Left lung (tissue), 10 donors: ENCODE measurements around the gene MAN2B2. TPM values are rescaled to one million over a fixed set of nuclear protein-coding genes. Genes with fewer than 3 reads are reported as not detected.

ENCODE experiments used
- ATAC-seq: fragments of 200-7000 bp; cut with Tn5 transposase; one replicate; pipeline ENCODE4 v1.9.1; 2020; ENCODE audit warnings: moderate library complexity
- DNase-seq, 4 donors: peaks; one replicate each; pipeline ENCODE4 v3.0.0-alpha.2; 2013 to 2020
- H3K27ac ChIP-seq, 2 donors: fragments of 200-600 bp; sonication (generic) in 1 of 2; one replicate each; pipeline versions ENCODE4 v1.5.0 to v1.8.0; 2020 to 2021
- H3K27me3 ChIP-seq, 2 donors: fragments of 200-600 bp; sonication (generic) in 1 of 2; one replicate each; pipeline versions ENCODE4 v1.5.0 to v1.8.0; 2020 to 2021
- H3K36me3 ChIP-seq, 2 donors: fragments of 200-600 bp; sonication (generic) in 1 of 2; one replicate each; pipeline versions ENCODE4 v1.5.0 to v1.8.0; 2020 to 2021
- H3K4me1 ChIP-seq, 2 donors: fragments of 200-600 bp; one replicate each; pipeline ENCODE4 v1.8.0; 2021
- H3K4me3 ChIP-seq, 2 donors: fragments of 200-600 bp; sonication (generic) in 1 of 2; one replicate each; pipeline versions ENCODE4 v1.5.0 to v1.8.0; 2020 to 2021; ENCODE audit warnings: mild to moderate bottlenecking in 1 of 2
- H3K9me3 ChIP-seq, 2 donors: fragments of 200-600 bp; sonication (generic) in 1 of 2; one replicate each; pipeline versions ENCODE4 v1.5.0 to v1.8.0; 2020 to 2021
- CTCF ChIP-seq, 2 donors: fragments of 200-600 bp; sonication (generic) in 1 of 2; IDR thresholded peaks; one replicate each; pipeline versions ENCODE4 v1.5.0 to v1.8.0; 2021; ENCODE audit warnings: antibody characterized with exemption in 2 of 2
- intact Hi-C, 2 donors: fragments of 100-400 bp; cut with DNase I; formaldehyde crosslinking; loops; one replicate each; pipeline versions ENCODE4 v1.11.2 to v1.14.2; 2022
- polyA plus RNA-seq, 6 donors: library from polyadenylated mRNA; unstranded; fragments of 120-200 nt; gene quantifications; one replicate each; pipeline ENCODE4 v1.2.1, GENCODE V29; 2013; ENCODE audit not compliant: insufficient read length in 6 of 6
- total RNA-seq, 2 donors: library from RNA; stranded (reverse); fragmentation: NEBNext Ultra II Directional; extraction: Animal tissue kit (Norgen Biotek cat#: 25700); gene quantifications; one replicate each; pipeline ENCODE4 v1.2.1, GENCODE V29; 2021
- donor health status: DM: no; HTN: yes; CAD: no.
- donor health status: DM: no; HTN: no; CAD: no.

The MAN2B2 gene
- total and polyA plus RNA-seq, 8 donors = 14.2 to 38.3 (median 16.4) TPM

DNA sequence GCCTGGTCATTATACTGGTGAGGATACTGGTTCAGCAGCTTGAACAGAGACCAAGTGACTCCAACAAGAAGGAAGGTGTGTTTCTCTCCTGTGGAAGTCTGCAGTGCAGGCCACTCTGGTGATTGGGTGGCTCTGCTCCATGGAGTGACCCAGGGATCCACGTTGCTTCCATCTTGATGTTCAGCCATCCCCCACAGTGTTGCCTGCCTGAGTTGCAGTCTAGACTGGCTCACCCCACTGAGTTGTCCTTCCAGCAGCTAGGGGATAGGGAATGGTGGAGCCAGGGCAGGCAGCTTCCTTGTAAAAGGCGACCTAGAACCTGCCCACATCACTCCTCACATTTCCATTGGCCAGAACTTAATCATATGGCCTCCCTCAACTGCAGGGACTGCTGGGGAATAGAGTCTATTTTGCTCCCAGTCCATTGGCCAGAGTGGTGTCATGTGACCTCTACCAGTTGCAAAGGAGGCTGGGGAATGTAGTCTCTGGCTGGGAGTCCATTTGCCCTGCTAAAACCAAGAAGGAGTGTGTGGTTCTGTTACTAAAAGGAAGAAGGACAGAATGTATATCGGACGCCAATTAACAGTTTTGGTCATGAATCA lies 8.0 kb downstream of the MAN2B2 start:
- intact Hi-C loops = no loop called here
- no peaks in the 10 kb centered on the region for H3K27me3 ChIP-seq
- H3K27ac ChIP-seq = no peak overlapping the region
- DNase-seq = peak in 1 of 4 donors; percentile 6
- no peak for ATAC-seq
- H3K4me3 ChIP-seq = no peak overlapping the region
- peaks cover 0 to 90% of the 10 kb centered on the region in 2 donors for H3K36me3 ChIP-seq
- H3K9me3 ChIP-seq = peaks cover 0 to 18% of the 10 kb centered on the region in 2 donors
- H3K4me1 ChIP-seq = no peaks in the 10 kb centered on the region
- TF ChIP-seq CTCF (IDR thresholded peaks at IDR 0.05) = no peak

DNA sequence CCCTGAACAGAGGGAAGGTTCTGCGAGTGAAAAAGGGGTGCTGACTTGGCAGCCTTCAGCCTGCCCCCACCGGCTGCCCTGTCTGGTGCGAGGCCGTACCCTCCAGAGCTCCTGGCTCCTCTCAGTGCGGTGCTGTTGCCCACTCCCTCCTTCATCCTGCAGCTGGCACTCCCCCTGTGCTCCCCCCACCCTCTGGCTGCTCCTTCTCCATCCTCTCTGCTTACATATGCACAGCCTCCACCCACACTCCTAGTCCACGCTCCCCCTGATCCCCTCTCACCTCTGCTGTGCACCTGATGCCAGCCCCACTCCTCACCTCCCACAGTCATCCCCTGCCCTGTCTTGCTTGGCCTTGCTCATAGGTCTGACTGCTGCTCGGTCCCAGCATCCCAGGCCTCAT lies 9.9 kb downstream of the MAN2B2 start:
- ATAC-seq = no peak
- no peaks in the 10 kb centered on the region for H3K27me3 ChIP-seq
- H3K4me3 ChIP-seq = no peak overlapping the region
- H3K36me3 ChIP-seq = peaks cover 0 to 94% of the 10 kb centered on the region in 2 donors
- intact Hi-C loops = no loop called here
- no peak for TF ChIP-seq CTCF (IDR thresholded peaks at IDR 0.05)
- no peaks in the 10 kb centered on the region for H3K4me1 ChIP-seq
- peaks cover 0 to 18% of the 10 kb centered on the region in 2 donors for H3K9me3 ChIP-seq
- peak in 1 of 4 donors; percentile 51 for DNase-seq
- H3K27ac ChIP-seq = no peak overlapping the region

DNA sequence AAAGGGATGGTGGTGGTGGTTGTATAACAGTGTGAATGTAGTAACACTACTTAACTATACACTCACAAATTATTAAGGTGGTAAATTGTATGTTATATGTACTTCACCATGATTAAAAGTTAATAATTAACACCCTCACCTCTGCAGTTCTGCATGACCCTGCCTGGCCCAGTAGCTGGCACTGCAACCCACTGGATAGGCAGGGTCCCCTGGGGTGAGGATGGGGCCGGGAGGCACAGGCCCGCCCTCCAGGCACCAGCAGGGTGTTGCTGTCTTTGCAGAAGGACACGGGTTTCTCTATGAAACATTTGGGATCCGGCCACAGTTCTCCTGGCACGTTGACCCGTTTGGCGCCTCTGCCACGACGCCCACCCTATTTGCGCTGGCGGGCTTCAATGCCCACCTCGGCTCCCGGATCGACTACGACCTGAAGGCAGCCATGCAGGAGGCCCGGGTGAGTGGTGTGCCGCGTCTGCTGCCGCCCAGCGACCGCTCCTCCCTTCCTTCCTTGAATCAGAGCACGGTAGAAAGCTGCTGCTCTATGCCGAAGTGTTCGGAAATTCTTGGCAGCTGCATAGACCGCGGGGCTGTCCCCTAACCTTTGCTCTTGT lies 11.8 kb downstream of the MAN2B2 start:
- peak in 1 of 4 donors; percentile 68 for DNase-seq
- Histone ChIP-seq H3K4me1 (no peaks in the 10 kb centered on the region), H3K4me3 (no peak overlapping the region), H3K36me3 (peaks cover 0 to 94% of the 10 kb centered on the region in 2 donors), H3K9me3 (peaks cover 0 to 18% of the 10 kb centered on the region in 2 donors), H3K27ac (no peak overlapping the region), H3K27me3 (no peaks in the 10 kb centered on the region)
- TF ChIP-seq CTCF (IDR thresholded peaks at IDR 0.05) = no peak
- no peak for ATAC-seq
- intact Hi-C loops = no loop called here

DNA sequence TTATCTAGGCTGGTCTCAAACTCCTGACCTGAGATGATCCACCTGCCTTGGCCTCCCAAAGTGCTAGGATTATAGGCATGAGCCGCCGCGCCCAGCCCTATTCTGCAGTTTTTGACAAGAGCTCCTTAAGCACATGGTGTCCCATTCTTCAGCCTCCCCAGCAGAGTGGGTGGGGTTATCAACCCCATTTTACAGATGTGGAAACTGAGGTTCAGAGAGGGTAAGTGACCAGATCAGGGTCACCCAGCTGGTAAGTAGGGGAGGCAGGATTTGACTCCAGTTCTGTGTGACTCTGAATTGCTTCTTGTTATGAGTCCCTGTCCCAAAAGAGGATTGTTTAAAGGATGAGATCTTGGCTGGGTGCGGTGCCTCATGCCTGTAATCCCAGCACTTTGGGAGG lies 14.5 kb downstream of the MAN2B2 start:
- DNase-seq (no peak), ATAC-seq (no peak)
- H3K27ac ChIP-seq = no peak overlapping the region
- no peaks in the 10 kb centered on the region for H3K9me3 ChIP-seq
- intact Hi-C loops = no loop called here
- no peaks in the 10 kb centered on the region for H3K27me3 ChIP-seq
- H3K4me1 ChIP-seq = no peaks in the 10 kb centered on the region
- no peak for TF ChIP-seq CTCF (IDR thresholded peaks at IDR 0.05)
- H3K36me3 ChIP-seq = peaks cover 0 to 94% of the 10 kb centered on the region in 2 donors
- H3K4me3 ChIP-seq = no peak overlapping the region

- Histone ChIP-seq H3K9me3 (no peaks in the 10 kb centered on the region), H3K4me3 (no peak overlapping the region), H3K4me1 (no peaks in the 10 kb centered on the region), H3K36me3 (peaks cover 0 to 86% of the 10 kb centered on the region in 2 donors), H3K27me3 (no peaks in the 10 kb centered on the region), H3K27ac (no peak overlapping the region)
- no peak for DNase-seq
- intact Hi-C loops = no loop called here
- no peak for TF ChIP-seq CTCF (IDR thresholded peaks at IDR 0.05)
- ATAC-seq = no peak
Observed at GRCh38 chr4:6591313-6591712, 16.3 kb downstream of the MAN2B2 start.
